ENCODE results near the gene MEG3.

Gene MEG3

DNA sequence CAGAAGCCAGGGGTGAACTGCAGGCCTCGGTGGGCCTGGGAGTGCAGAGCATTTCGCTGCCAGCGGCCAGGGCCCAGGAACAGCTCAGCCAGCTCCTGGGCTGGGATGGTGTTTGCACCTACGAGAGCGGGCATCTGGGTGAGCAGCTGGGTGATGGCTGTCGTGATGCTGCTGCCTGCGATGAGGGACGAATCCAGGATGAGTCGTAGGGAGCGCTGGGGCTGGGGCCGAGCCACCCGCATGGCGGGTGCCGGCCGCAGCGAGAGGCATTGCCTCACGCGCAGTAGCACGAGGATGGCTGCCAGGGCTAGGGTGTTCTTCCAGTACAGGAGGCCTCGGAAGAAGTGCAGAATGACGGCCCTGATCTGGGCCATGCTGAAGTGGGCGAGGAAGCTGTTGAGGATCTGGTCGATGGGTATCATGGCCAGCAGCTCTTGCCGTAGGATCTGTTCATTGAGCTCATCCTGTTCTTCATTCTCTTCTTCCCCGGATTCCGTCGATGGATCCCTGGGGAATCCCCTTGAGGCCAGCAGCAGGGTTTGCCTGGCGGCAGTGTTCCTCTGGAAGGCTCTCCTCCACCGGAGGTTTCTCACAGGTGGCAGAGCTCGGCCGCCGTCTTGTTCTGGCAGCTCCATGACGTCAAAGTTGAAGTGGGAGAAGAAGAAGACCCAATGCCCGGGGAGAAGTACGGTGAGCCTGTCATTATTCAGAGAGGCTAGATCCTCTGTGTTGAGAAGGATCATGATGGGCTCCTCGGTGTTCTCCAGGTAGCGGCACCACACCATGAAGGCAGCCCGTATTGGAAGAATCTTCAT, 55.5 kb downstream of the MEG3 start:
- DNase-seq (ENCODE audit: low read depth) = no peak

DNA sequence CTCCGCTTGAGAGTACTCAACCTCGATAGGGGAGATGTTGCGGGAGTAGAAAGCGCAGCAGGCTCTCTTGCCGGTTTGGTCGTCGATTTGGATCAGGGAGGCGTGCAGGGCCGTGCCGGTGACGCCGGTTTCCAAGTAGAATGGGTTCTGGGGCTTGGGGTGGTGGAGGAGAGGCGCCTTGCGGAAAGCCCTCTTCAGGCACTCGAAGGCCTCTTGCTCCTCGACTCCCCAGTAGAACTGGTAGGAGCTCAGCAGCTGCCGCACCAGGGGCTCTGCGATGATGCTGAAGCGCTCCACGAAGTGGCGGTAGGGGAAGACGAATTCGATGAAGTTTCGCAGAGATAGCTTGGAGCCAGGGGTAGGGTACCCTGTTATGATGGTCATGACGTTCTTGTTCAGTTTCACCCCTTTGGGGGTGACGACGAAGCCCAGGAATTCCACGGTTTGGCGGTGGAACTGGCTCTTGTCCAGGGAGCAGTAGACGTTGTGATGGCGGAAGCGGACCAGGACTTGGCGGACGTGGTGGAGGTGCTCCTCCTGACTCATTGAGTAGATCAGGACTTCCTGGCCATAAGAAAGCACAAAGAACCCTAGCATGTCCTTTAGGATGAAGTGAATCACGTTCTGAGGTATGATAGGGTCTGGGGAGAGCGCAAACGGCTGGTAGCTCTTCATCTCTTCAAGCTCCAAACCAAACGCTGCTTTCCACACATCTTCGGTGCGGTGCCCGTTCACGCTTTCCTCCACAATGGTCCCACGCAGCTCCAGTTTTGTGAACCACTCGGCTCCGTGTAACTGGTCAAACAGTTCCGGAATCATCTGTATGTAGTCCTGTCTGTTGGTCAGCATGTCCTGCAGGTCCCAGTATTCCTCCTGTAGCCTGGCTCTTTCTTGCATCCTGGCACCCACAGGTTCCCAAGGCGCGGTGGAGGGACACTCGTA, 56.4 kb downstream of the MEG3 start:
- no peak for DNase-seq (ENCODE audit: low read depth)

DNA sequence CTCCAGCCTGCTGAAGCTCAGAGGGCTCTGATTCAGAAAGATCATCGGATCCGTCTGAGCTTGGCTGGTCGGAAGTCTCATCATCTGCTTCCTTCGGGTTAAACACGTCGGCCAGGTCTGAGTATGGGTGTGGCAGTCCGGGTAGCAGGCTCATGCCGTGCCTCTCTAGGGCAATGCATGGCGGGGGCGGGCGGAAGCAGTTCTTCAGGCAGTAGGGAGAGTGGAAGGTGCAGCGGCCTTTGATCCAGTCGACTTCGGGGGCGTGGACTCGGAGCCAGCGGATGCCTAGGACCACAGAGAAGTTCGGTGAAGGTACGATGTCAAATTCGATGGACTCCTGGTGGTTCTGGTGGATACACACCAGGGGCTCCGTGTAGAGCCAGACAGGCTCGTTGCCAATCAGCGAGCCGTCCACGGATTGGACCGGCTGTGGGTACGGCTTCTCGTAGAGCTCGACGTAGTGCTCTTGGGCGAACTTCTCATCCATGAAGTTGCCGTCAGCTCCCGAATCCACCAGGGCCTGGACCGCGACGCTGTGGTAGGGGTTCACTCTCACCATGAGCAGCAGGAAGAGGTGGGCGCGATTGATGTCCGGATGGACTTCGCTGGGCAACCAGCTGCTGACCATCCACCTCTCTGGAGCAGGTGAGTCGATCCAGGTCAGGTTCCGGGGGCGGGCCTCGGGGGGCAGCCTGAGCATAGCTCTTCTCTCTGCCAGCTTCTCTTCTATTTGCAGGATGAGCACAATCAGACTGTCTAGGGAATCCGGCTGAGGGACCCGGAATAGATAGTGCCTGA, 57.3 kb downstream of the MEG3 start:
- no peak for DNase-seq (ENCODE audit: low read depth)

DNA sequence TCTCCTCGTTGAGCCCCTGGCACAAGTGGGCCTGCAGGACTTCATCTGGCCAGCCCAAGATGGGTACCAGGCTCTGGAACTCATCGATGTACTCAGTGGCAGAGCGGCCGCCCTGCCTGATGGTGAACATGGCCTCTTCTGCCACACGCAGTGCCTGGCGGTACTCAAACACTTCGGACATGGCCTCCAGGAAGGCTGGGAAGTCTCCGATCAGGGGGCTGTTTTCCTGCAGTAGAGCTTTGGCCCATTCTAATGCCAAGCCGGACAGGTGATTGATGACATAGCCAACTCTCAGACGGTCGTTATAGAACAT, 57.8 kb downstream of the MEG3 start:
- DNase-seq (ENCODE audit: low read depth) = no peak

DNA sequence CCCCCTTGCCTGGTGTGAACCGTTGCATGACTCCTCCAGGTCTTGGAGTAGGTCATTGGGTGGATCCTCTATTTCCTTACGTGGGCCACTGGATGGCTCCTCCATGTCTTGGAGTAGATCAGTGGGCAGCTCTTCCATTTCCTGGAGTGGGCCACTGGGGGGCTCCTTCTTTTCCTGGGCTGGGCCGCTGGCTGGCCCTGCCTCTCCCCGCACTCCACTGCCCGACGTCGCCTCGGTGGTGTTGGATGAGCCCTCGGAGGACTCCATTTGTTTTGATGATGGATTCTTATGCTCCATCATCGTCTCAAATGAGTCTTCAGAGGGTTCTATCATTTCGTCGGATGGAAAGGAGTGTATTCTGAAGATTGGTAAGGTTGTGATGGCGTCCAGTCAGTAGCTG, 58.5 kb downstream of the MEG3 start:
- no peak for DNase-seq (ENCODE audit: low read depth)

DNA sequence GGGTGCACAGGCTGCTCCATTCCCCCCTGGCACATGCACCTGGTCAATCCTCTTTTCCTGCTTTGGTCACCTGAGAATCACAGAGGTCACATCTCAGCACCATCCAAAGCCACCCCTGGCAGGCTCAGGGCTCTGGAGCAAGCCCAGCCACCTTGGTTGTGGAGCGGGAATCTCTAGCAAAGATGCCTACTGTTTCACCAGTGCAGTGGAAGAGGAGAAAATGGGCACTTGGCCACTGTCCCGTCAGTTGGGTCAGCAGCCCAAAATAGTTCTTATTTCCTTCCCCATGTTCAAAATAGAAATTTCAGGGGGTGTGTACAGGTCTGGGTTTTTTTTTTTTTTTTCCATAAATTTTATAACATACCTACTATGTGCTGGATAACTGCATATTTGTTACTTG, 59.3 kb downstream of the MEG3 start:
- no peak for DNase-seq (ENCODE audit: low read depth)

DNA sequence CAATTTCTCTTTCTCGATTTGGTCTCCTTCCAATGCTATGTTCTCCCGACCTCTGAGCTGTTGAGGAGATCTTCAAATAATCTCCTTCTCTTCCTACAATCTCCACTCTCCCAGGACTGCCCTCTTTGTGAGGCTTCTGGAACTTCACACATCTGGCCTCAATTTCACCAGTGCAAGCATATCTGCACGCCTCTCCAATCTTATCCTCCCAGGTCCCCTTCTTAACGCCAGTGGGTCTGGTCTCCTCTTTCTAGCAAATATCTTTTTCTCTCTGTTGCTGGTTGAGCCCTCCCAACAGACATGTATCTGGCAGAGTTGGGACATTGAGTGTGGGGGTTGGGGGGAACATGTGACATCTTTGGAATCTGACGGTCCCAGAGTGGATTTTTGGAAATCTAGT, 59.7 kb downstream of the MEG3 start:
- no peak for DNase-seq (ENCODE audit: low read depth)

DNA sequence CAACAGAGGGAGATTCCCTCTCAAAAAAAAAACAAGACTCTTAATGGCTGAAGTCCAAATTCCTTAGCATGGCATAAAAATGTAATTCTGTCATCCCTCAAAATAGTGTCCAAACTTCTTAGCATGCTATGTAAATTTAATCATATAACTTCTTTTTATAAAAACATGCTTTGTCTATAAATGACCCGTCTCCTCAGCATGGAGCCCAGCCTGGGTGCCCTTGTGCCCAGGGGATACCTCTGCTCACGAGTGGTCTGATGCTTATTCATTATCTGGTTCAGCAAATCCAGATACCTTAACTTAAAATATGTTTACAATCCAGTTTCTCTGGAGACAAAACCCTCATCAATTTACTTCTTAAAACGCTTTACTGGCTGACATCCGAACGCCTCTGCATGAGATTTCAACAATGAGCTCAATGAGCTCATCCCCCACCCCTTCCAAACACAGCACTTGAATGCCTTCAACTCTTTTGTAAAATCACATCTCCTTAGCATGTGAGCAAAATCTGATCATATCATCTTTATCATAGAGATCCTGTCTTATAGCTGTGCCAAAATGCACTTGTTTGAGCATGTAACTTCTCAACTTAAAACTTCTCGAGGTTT, 61.9 kb downstream of the MEG3 start:
- no peak for DNase-seq (ENCODE audit: low read depth)

DNA sequence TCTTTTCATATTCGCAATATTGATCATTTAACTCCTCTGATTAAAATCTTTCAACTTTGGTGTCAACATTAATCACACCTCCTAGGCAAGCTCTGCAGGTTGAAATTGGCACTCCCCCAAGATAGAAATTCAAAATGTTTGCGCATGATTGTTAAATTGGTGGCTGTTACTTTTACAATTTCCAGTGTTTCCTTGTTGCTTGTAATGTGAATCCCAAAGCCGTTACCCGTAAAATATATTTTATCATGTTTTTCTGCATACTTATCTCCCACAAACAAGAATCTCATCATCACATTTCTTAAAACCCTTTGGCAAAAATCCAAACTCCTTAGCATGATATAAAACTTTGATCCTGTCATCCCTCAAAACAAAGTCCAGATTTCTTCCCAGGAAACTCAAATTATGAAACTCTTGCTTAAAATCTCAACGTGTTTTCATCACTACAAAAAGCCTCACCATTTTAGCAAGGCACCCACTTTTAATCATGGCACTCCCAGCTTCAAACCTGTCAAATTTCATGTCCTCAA, 62.9 kb downstream of the MEG3 start:
- no peak for DNase-seq (ENCODE audit: low read depth)

DNA sequence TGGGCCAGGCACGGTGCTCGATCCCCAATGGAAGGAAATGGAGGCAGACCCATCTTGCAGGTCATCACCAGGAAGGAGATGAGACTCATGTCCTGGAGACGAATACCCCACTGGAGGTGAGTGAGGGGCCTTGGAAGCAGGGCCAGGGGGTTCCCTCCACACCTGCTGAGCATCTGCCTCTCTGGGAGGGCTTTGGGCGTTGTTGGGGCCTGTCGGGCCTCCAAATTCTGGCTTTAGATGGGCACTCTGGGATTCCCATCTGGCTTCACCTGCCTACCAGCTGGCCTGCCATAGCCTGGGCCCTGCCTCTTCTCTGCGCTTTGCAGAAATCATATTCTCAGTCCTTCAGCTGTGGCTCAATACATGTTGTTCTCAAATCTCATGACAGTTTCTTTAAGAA, 63.7 kb downstream of the MEG3 start:
- DNase-seq (ENCODE audit: low read depth) = no peak

DNA sequence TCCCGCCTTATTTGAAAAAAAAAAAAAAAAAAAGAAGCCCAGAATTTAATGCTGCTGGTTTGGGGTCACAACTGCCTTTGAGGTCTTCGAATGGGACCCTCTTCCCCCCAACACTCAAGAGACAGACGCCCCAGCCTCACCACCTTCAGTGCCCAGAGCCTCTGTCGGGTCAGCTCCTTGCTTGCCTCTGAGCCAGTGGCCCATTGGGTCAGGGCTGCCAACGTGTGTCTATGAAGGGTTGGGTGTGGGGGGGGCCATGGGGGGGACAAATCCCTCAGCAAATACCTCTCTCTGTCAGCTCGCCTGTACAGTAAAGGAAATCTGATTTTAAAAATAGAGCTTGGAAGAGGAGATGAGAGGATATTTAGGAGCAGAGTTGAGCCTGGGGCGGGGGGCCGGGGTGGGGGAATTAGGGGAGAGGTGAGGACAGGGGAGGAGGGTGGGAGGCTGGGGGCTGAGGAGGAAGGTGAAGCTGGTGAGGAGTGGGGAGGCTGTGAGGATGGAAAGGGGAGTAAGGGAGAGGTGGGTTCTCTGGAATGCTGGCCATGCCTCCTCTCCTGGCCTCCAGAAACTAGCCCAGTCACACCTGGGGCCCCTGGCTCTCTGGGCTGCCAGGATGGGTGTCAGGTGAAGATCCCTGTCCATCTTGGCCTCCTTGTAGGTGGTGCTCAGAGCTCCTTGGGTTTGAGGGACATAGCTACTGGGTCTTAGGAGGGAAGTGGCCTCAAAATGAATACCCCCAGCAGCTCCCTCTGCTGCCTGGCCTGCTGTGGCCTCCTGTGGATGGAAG, 64.3 kb downstream of the MEG3 start:
- DNase-seq (ENCODE audit: low read depth) = no peak

DNA sequence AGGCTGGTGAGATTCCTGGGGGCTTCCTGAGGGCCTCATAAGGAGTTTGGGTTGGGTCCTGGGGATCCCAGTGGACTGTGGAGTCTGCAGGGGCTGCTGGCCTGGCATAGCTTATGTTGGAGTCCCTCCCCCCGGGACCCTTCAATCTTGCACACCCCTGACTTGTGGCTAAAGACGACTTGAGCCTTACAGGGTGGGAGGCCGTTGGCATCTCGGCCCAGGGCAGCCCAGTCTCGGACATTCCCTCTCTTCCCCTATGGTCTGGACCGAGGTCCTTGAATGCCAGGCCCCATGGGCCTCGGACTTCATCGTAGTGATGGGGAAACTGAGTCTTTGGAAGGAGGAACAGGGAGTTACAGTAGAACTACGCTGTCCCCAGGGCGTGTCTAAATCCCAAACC, 65.1 kb downstream of the MEG3 start:
- DNase-seq (ENCODE audit: low read depth) = no peak

DNA sequence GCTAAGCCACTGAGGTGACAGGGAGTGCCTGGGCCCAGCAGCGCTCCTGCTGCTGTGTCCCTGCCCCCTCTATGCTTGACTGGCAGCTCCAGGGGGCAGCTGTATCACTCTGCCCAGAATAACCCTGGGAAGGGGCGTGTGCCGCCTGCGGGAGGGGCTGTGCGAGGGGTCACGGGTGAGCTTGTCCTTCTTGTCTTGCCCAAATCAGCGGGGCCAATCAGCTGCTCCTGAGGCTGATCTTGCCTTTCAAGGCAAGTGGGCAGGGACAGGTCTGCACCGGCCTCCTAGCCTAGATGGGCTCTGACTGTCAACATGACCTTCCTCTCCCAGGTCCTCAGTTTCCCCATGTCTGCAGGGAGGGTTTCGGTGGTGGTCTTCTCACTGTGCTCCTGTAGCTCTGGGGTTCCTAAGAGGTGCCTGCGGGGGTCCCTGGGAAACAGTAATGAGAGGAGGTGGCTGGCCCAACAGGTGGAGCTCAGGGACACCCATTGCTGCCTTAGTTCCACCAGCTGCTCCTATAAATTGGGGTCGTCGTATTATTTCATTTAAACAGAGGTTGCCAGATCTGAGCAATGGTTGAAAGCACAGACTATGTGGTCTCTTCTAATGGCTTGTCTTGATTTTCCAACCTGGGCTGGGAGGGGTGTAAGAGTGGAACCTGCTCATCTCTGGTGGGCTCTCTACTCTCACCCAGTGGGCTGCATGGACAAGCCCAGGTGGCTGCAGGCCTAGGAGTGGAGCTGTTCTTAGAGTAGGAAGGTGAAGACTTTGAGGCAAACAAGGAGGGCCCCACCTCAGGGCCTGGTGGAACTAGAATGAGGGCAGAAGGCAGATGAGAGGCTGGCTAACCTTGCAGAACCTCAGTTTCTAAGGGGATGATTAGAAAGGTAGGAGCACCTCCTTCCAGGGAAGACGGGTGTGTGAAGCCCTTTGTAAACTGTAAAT, 65.9 kb downstream of the MEG3 start:
- no peak for DNase-seq (ENCODE audit: low read depth)

DNA sequence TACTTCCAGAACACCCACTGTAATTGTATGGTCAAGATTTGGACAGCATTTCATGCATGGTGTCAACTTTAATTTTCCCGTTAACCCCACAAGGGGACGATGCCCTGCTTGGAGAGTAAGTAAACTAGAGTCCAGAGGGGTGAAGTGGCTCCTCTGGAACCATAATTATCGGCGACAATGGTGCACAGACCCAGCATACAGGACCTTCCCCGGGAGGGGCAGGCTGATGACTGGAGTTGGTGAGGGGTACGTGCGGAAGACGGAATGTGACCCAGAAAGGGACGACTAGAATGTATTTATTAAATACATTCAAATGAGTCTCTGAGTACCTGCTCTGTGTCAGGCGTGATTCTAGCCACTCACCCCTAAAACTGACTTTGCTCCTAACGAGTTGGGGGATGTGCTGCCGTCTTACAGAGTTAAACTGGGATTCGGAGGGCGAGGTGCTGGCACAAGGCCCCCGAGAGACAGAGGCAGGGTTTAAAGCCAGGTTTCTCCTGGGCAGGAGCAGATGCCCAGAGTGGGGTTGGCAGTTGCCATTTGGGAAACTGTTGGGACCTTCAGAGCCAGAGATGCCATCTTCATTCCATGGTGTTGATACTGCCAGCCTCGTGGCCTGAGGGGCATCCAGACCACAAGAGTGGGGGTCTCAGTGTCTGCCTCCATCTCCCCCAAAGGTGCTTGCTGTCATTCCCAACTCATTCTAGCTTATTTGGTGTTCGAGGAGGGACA, 66.7 kb downstream of the MEG3 start:
- DNase-seq (ENCODE audit: low read depth) = no peak

DNA sequence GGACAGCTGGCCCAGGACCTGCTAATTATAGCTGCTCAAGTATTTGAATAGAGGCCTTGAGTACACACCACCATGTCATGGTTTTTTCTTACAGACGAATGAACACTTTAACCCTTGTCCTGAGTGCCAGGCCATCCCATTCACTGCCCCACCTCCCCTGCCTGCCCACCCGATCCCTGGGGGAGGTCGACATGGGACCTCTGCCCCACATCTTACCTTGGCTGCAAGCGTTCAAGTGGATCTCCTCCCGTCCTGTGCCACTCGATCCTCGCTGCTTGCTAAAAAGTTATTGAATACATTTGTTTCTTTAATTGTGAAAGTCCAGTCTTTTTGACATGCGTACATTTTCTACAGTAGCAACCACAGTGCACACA, 67.3 kb downstream of the MEG3 start:
- no peak for DNase-seq (ENCODE audit: low read depth)

DNA sequence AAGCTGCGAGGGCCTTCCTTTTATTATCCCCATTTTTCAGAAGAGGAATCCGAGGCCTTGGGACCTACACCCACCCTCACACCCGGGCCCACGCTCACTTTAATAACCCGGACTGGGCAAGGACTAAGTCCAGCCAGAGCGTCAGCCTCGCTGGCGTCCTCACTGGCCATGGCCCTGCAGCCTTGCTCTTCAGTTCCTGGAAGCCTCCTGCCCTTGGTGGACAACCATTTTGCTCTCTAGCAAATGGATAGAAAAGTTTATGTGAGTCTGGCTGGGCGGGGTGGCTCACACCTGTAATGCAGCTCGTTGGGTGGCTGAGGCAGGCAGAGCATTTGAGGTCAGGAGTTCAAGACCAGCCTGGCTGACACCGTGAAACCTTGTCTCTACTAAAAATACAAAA, 67.8 kb downstream of the MEG3 start:
- no peak for DNase-seq (ENCODE audit: low read depth)

DNA sequence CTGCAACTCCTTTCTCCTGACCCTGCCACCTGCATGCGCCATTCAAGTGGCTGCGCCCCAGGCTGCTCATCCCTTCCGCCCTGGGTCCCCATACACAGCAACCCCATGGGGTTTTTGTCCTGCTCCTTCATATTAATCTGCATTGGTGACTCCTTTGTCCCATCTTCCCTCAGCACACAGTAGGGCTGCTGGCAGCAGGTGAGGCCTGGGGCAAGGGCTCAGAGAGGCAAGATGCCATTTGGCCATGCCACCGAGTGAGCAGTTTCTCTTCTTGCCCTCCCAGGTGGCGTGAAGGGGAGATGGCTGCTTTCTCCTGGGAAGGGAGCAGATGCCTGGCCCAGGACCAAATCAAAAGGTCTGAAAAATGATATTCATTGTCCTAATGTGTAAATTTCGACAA, 68.5 kb downstream of the MEG3 start:
- no peak for DNase-seq (ENCODE audit: low read depth)

DNA sequence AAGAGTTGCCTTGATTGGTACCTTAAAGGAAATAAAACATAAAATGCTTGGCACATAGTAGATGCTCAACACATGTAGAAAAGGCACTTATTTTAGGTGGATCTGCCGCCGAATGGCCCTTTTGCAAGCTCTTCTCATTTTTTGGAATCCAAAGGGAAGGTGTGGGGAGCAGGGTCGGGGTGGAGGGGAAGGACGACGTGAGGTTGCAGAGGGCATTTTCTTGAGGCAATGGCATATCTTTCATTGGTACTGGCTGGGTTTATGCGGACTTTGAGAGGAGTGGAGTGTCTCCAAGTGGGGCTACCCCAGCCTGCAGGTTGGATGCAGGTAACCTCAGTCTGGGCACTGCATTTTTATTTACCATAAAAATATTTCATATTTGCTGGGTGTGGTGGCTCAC, 69.5 kb downstream of the MEG3 start:
- no peak for DNase-seq (ENCODE audit: low read depth)

DNA sequence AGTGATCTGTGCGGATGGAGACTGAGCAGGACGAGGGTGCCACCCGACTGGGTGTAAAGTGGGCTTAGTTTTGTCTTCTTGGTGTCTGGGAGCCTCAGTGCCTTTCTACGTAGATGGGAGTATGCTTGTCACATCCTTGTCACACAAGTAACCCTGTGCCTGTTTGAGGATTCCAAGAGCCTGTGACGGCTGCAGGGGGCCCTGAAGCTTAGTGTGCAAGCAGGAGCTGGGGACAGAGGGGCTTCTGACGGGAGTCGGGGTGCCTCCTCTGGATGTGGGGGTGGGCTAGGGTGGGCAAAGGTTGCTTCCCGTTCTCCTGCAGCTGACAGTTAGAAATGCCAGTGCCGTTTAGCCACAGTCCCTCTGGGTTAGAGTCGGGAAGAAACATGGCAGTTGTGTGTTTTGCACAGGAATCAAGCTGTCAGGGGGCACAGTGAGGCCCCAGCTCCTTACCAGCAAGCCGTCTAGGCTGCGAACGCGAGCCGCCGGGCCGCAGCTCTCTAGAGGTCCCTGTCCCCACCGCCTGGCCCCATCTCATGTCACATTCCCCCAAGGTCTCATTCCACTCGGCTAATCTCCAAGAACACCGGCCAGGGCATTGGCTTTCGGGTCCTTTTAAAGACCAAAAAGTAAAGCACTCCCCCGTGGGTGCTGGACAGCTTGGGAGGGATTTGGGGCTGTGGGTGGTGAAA, 70.6 kb downstream of the MEG3 start:
- DNase-seq (ENCODE audit: low read depth) = no peak

Data from non-pigmented ciliary epithelial cell (primary cell).